HuH-7 (cell line): ENCODE data around the gene FNDC3B.

Experiments
- DNase-seq: peaks from one replicate; pipeline ENCODE4 v3.0.0; 2011; ENCODE audit warnings: low spot score

FNDC3B gene

DNA sequence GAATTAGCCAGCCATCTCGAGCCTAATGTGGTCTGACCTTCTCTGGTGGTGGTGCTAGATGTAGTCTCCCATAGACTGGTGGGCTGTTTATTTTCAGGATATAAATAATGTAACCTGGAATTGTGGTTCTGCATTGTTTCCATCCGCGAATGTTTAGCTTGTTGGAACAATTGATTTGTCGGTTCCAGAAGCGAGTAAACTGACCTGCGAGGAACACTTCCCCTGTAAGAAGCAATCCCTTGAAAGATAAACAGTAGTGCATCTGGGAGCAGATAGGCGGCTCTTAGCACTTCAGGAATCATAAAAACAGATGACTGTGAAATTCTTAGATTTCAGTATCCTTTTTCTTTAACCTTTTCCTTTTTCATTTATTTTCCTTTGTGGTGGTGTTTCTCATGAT lies 251.1 kb downstream of the FNDC3B start:
- DNase-seq, result no peak

DNA sequence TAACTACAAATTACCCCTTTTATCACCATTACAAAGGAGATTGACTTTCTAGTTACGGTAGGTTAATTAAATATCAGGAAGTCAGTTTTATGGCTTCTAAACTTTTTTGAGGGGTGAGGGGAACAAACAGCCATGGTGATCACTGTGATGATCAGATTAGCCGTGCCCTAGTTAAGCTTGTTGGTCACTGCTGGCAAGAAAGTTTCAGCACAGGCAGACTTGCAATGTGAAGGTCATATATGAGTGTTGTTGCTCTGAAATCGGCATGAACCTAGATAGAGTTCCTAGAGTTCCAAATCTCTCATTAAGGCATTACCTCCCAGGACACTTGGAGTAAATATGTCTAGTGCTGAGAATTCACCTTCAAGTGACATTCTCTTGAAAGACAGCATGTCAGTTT lies 252.3 kb downstream of the FNDC3B start:
- no peak for DNase-seq

DNA sequence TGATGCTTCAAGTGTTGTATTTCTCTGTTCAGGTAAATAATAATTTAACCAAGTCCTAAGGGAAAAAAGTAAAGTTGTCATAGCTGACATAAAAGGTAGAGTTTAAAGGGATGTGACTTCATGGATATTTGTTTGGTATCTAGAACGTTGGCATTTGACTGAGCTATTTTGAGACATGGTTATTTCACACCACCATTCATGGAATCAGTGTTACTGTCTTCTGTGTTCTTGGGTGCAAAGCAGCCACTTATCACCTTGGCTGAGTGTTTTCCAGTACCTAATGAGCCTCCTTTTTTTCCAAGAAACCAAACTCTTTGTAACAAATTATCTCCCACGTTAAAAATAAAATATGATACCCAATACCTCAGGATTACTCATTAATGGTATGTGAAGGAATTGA lies 253.0 kb downstream of the FNDC3B start:
- DNase-seq, result no peak

DNA sequence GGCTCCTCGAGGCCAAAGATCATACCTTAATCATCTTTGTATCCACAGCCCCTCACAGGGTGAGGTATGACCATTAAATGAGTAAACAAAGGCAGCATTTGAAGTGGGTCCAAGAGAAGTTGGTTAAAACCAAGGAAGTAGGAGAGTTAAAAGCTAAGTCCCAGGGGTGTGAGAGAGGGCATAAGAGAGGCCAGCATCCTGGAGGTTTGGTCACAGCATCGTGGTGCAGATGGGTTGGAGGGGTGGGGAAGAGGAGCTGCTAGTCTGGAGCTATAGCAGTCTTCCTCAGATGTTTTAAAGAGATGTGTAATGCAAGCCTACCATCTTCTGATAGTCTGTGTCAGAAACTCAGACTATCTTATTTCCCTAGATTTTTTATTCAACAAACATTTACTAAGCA lies 253.7 kb downstream of the FNDC3B start:
- no peak for DNase-seq

DNA sequence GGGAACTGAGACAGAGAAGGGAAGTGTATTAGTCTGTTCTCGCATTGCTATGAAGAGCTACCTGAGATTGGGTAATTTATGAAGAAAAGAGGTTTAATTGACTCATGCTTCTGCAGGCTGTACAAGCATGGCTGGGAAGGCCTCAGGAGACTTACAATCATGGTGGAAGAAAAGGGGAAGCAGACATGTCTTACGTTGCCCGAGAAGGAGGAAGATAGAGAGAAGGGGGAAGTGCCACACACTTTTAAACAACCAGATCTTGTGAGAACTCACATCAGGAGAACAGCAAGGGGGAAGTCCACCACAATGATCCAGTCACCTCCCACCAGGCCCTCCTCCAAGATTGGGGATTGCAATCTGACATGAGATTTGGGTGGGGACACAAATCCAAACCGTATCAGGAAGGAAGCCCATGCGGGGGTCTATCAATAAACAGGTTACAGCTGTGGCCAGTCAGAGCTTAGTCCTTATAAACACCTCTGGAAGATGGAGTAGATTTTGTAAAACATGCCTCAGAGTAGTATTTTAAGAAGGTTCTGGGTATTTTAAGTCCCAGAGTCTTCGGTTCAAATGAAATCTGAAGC lies 254.9 kb downstream of the FNDC3B start:
- no peak for DNase-seq

DNA sequence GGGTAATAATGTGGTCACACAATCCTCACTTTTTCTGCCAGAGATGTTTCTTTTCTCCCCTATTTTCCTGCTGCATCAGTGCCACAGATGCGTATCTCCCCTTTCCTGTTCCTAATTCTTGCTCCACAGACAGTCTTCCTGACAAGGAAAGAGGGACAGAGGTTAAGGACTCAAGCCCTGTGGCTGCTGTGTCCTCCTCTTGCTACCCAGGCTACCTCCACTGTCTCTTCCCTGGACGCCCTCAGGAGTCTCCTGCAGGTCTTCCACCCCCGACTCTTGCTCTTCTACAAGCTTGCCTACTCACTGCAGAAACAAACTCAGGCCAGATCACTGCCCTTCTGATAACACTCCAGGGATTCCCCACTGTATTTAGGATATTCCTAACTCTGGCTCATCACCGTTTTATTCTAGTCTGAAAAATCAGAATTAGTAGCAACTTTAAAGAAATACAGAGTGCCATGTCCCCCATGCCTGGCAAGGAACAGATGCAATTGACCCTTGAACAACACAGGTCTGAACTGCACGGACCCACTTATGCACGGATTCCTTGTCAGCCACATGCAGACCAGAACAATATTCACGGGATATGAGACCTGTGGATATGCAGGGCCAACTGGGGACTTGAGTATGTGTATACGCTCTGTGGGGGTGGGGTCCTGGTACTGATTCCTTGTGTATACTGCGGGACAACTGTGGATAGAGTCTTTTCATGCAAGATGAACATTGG lies 257.0 kb downstream of the FNDC3B start:
- no peak for DNase-seq

DNA sequence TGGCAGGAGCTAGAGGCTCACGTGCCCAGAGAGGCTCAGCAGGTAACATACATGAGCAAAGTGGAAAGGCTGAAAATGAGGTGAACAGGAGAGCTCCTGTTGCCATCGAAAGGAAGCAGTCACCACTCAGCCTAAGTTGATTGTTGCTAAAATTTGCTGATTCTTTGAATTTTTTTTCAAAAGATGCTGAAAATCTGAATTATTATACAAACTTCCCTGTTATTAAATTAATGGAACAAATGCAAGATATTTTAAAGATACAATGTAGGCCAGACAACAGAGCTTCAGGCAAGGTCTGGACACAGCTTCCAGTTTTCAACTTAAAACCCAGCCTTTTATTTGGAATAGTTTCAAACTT lies 257.6 kb downstream of the FNDC3B start:
- DNase-seq, result no peak

DNA sequence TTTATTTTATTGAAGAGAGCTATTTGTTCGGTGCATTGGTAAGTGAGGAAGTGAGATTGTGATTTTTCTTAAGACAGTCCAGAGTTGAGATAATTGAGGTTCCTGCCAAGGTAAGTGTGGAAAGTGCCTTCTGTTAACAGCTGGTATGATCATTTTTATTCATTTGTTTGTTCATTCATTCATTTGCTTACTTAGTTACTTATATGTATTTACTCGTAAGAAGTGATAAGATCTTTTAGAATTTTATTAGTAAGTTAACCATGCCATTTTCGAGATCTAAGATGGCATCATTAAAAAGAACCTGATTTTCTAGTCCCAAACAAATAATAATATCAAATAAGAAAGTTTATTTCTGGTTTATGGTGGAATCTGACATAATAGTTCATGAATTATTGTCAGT lies 258.9 kb downstream of the FNDC3B start:
- DNase-seq, result no peak

DNA sequence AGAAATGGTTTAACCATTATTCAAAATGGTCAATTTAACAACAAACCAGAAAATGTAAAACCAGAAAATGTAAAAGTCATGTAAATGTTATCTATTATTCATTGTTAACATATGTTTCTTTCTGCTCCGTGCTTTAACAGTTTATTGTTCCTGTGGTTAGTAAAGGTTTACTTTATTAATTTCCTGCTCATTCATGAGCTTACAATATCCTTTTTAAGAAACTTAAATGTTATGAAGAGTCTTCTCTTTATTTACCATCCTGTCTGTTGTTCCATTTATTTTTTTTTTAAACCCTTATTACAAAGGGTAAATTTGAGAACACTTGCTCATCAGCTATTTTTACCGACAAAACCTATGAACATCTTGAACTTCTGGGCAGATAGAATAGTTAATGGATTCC lies 260.8 kb downstream of the FNDC3B start:
- no peak for DNase-seq

DNA sequence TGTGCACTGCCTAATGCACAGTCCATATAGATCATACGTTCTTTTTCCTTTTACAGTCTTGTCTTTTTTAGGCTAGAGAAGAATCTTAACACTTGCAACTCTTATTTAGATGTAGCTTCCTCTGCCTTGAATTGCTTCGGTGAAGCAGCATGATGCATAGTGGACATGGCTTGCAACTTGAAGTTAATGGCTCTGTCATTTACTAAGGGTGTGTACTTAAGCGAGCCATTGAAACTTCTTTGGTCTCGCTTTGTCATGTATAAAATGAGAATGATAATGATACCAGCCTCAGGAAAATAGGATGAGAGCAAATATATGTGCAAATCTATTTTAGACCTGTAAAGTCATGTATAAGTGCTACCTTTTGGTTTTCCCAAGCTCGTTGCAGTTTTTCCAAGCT lies 261.5 kb downstream of the FNDC3B start:
- DNase-seq, result no peak

DNA sequence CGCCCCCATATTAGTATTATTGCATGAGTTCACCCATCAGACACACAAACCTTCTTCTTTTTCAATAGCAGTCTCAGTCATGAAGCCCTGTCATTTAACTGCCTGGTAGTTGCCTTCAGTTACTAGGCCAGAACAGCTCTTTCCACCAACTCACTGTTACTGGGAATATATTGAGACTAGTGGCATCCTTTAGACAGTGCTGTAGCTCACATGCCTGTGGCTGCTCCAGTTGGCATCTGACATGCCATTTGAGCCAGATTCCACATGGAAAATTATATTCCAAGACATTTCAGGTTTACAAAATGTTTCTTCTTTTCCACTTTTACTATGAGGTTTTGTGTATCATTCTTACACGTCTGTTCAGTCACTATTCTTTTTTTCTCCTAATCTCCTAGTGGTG lies 262.8 kb downstream of the FNDC3B start:
- no peak for DNase-seq

DNA sequence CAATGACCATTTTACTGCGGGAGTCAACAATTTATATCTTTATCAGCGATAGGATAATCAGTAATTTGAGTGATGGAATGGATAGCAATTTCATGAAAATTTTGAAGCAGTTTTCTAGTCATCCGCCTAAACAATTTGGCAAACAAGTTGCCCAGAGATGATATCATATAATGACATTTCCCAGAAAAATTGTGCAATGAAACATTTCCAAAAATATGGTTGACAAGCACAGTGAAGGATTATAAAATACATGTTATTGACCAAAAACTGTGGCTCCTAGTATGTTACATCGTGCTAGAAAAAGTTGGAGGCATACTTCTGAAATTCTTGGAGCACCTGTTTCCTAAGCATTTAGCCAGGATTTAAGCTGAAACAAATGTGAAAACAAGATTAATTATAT lies 263.8 kb downstream of the FNDC3B start:
- no peak for DNase-seq

DNA sequence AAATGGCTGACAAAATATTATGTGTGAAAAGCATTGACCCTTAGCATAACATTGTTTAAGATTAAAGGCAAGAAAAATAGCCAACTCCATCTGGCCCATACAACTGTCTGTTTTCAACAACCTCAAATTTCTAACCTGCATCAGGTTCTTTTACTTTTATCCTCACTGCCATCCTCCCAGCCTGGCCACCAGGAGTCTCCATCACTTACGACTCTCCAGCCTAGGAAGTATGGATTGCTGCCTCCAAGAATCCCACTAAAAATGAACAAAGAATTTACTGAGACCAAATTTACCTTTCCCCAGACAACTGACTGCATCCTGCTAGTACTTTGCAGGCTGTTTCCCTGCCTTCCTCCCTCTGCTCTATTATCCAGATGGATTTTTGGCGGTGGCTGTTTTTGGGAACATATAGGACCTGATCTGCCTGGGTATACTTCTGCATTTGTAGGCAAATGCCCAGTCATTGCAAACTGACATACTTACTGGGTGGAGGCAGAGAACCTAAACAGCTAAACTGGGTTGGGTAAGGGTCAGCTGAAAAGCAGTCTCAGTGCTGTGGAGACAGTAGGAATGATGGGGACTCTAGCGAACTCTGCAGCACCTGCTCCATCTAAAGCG lies 264.7 kb downstream of the FNDC3B start:
- DNase-seq, result peak; percentile 27

DNA sequence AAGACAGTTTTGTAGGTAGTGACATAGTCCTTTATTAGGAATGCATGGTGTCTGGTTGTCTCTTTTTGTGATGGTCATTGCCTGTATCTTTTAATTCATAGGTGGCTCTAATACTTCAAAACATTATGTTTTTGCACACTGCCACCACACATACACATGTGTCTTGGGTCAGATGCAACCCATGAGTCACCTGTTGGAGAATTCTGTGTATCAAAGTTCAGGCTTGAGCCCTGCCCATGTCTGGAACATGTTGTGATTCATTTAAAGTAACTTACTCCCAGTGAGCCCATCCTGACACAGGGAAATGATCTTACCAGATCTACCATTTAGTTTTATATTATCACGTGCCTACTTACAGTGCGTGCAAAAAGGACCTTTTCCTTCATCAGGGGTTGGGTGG lies 266.2 kb downstream of the FNDC3B start:
- DNase-seq, result no peak

DNA sequence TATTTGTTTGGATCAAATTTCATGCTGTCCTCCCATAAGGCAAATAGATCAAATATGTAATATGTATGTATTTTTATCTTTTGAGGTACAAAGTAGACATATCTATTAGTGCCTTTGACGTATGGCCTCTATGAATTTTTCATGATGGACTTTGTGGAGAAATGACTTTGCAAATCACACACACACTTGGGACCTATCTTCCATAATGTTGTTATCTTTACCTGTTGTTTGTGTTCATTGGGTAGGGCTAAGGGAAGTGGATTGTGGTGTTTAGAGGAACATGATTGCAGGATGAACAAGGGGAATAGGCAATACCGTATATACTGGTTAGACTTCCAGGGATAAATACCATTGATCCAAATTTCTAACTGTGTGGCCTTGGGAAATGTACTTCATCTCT lies 266.6 kb downstream of the FNDC3B start:
- no peak for DNase-seq

DNA sequence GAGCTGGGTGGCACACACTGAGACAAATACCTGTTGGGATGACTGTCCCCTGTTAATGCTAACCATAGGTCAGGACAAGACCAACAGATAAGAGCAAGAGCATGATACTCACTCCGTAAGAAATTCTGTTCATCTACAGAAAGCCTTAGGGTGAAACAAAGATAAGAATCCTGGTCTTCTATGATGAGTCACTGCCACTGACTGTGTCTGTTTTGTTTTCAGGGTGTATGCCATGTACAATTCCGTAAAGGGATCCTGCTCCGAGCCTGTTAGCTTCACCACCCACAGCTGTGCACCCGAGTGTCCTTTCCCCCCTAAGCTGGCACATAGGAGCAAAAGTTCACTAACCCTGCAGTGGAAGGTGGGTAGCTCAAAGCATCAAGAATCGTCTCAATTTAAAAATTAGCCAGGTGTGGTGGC lies 267.8 kb downstream of the FNDC3B start:
- no peak for DNase-seq

DNA sequence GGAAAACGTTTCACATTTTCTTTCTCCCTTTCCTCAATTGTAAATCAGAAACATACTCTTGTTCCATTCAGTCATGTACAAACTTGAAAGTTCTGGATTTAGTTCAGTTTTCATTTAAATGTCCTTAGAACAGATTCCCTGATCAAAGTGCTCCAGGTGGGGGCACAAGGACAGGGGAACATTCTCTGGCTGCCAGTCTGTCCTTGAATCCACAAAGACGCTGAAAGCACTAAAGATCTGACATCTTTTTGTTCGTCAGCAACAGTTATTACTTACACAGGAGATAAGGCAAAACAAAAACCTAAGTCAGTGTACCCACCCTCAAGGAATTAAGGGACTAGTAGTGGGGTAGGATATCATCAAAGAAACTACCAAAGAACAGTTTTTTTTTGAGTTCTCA lies 269.7 kb downstream of the FNDC3B start:
- no peak for DNase-seq

DNA sequence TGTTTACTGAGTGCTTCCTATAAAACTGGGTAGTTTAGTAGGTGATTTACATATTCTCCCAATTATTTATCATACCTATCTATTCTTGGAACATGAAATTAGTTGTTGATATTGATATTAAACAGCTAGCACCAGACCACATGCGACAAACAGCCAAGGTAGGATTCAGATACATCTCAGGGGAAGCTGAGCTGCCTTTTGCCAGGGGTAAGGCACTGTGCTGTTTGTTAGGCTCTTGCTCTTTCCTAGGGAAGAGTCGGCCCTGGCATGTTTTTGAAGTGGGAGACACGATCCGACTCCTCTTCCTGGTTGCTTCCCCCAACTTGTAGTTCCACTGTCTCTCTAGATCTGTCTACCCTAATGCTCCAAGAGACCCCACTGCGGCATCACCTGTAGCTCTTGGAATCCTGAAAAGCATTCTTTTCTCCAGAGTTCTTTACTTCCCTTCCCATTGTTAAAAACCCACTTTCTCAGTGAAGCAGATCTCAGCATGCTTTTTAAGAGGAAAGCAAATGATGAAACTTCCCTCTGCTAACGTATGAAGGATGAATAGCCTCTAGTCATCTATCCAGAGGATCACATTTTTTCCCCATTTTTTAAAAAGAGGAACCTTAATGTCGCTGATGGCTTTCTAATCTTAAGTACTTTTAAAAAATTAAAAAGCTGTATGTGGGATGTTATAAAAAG lies 270.5 kb downstream of the FNDC3B start:
- DNase-seq, result no peak

DNA sequence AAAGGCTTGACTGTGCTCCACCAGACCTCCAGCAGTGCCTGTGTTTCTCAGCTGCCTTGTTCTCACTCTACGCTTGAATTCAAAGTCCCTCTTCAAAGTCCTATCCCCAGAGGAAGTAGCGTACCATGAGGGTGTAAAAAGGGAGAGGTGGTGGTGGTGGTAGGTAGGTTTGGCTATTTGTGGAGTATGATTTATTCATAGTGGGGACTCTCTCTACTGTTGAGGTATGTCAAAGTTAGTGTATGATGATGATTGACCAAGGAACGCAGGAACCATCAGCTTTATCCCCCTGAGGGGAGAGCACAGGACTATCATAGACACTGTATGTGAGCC lies 271.0 kb downstream of the FNDC3B start:
- DNase-seq, result no peak

DNA sequence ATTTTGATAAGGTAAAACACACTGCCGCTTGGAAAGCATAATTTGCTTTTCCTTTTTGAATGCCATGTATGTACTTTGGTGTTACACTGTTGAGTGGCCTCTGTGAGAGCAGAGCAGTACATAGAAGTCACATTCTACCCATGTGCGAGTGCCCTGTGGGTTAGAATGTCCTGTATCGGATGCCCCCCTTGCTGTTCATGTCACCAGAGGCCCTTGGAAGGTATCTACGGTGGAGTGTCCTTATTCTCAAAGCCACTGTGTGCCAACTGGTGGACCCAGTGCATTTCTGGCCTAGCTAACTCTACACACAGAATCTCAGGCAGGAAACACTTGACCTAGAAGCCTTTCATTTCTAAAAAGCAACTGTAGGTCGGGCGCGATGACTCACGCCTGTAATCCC lies 271.8 kb downstream of the FNDC3B start:
- DNase-seq, result no peak

DNA sequence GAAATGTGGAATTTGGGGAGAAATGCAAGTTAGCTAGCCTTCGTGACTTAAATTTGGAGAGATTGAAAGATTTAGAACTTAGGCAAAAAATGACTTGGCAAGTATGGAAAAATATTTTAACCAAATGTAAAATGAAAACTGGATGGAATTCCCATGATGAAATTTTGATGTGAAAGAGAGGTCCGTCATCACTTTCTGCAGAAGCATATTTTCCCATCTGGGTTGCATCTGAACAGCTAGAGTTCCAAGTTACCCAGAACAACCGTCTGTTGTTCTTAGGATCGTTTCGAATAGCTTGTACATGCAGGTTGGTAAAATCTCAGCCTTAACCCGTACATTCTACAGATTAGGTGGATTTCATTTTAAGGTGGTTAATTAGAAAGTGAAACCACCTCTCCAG lies 272.6 kb downstream of the FNDC3B start:
- no peak for DNase-seq

DNA sequence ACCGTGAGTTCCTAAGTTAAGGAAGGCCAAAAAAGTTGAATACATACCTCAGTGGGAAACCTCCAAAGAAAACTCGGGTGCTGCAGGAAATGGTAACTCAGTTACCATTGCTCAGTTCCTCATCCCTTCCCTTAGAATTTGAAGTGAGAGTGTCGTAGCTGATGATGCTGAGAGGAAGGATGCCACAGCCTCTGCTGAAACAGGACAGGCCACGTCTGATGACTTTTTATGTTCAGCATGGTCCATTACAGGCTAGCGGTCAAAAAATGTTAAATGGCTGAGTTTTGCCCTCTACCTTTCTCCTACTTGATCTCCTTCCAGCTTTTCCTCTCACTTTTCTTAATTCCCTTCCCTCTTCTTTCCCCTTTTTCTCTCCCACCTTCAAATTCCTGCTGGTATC lies 273.3 kb downstream of the FNDC3B start:
- DNase-seq, result no peak

DNA sequence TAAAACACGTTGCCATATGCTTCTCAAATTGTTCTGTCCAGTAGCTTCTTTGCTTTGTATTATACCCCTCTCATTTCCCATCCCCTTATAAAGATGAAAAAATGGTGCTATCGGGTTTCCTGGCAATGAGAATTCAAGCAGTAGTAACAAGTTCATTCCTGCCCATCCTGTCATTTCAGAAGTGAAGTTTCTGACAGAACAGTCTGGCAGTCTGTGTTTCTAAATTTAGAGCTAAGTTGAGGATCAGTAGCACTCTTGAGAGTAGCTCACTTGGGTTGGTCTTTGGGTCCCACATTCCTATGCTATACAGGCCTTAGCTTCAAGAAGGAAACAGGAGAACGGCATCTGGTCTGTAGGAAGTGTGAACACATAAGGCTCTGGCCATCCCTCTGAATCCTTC lies 274.3 kb downstream of the FNDC3B start:
- no peak for DNase-seq
